CD4-positive, alpha-beta T cell treated with Interferon alpha-2 for 1 hour (primary cell): ENCODE data around the gene ADAD2.

ENCODE experiments used
- DNase-seq, 2 donors: peaks; one replicate each; pipeline ENCODE4 v3.0.0-alpha.2; 2020 to 2022

The ADAD2 gene

DNA sequence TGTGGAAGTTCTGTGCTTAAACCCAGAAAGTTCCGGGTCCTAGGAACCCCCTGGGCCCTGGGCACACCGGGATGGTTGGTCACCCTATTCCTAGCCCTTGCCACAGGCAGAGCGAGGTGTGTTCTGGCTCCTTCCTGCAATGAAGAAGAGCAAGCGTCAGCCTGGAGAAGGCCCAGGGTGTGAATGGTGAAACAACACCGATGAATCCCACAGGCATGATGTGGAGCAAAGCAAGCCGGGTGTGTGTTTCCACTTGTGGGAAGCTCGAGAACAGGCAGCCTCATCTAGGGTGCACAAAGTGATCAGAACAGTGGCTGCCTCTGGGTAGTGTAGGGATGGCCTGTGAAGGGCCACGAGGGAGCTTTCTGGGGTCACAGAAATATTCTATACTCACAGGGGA is 35.1 kb downstream of the ADAD2 start:
- no peak for DNase-seq

DNA sequence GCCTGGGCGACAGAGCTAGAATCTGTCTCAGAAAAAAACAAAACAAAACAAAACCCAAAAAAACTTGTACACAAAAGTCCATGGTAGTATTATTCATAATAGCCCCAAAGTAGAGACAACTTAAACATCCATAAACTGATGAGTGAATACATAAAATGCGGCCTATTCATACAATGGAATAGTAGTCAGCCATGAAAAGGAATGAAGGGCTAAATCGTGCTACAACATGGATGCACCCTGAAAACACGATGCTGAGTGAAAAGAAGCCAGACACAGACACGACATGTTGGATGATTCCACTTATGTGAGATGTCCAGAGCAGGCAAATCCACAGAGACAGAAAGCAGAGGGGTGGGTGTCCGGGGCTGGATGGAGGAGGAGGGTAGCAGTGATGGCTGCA is 36.6 kb downstream of the ADAD2 start:
- no peak for DNase-seq

DNA sequence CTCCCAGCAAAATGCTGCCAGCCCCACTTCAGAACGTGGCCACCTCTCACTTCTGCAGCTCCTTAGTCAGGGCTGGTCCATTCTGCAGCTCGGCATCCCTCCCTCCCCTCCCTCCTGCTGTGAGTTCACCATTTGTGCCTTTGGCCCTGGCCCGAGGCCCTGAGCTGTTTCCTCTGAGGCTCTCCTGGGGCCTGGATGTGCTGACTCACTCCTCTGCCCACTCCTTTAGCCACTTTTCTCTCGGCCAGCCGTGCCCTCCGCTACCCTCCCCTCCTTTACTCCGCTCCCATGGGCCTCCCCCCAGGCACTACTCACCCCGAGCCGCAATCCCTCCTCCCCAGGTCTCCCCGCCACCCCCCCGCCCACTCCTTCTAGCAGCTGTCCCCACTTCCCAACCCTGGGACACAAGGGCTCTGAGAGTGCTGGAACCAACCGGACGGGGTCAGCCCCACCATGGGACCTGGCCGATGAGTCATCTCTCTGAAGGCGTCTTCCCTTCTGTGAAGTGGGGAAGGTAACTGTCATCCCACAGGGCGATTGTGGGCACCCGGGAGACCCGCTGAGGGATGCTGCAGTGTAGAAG is 37.4 kb downstream of the ADAD2 start:
- DNase-seq, result no peak

DNA sequence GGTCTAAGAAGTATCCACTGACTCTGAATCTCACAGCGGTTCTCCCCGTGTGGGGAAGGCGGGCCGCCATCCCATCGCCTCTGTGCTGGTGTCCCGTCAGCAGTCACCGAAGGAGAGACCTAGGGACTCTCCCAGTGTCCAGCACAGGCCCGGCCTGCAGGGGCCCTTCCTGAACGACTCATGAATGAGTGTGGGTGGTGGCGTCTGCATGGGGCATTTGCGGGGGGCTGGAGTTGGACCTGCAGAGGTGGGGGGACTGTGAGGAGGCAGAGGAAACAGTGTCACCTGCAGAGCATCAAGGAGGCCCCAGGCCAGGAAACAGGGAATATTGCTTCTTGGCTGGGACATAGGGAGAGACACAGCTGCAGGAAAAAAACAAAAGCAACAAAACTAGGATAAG is 38.5 kb downstream of the ADAD2 start:
- no peak for DNase-seq

DNA sequence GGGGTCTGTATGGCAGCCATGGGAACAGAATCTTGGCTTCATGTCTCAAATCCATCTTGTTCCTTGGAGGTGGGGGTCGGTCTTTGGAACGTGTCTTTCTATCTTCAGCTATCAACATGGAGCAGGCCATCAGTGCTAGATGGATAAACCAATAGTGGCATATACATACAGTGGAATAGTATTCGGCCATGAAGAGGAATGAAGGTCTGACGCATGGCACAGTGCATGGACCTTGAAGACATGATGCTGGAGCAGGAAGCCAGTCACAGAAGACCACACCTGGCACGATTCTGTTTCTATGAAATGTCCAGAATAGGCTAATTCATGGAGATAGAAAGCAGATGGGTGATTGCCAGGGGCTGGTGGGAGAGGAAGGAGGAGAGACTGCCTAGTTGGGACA is 41.1 kb downstream of the ADAD2 start:
- no peak for DNase-seq

DNA sequence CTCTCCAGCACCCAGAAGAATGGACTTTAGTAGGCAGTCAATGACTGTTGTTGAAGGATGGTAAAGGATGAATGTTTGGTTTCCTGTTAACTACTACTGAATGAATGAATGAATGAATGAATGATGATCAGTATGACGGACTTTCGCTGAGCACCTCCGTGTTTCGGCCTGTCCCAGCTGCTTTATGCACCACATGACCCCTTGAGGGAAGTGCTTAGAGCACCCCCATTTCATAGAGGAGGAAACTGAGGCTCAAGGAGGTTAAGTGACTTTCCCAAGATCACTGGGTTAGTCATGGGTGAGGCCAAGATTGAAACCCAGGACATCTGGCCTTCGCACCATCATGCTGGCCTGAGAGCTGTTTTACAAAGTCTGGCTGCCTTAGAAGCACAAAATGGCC is 42.0 kb downstream of the ADAD2 start:
- no peak for DNase-seq

DNA sequence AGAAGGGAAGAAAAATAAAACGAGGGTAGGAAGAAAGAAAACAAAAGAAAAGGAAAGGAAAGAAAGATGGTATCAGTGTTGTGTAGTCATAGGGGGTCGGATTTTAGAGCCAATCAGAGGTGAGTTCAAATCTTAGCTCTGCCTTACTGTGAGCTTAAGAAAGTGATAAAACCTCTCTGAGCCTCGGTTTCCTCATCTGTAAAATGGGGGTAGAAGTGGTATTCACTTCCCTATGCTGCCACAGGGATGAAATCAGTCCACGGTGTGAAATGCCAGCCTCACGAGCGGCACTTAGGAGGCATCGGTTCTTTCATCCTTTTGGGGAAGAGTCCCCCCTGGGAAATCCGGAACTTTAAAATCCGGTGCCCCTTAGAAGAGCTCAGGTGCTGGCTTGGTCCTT is 42.8 kb downstream of the ADAD2 start:
- DNase-seq, result no peak

DNA sequence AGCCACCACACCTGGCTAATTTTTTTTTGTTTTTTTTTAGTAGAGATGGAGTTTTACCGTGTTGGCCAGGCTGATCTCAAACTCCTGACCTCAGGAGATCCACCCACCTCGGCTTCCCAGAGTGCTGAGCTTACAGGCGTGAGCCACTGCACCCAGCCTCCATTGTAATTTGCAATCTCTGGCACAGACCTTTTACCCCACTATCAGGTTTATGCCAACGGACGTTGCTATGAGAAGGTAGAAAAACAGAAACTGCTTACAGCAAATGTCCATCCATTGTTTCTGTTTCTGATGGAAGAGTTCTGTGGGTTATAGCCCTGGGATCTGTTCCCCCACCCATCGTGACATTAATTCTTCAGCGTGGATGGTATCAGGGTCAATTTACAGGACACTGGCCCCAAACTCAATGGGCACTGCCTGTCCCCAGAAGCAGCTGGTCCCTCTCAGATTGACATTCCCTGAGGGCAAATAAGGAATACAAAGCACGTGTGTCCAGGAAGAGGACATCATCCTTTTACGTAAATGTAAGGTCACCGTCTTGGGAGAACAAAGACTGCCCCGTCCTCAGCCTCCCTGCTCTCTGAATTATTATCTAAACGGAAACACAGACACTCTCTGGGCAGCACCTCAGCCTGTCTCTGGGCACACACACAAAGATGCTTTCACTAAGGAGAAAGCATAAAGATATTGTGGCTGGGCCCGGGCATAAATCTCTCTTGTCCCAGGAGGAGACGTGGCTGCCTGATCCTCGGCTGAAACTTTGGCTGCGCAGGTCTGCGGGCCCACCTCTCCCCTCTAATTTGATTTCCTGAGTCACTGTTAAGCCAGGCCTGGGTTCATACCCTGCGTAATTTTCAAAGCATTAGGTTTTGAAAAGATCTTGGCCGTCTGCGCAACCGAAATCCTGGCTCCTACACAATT is 43.6 kb downstream of the ADAD2 start:
- no peak for DNase-seq

DNA sequence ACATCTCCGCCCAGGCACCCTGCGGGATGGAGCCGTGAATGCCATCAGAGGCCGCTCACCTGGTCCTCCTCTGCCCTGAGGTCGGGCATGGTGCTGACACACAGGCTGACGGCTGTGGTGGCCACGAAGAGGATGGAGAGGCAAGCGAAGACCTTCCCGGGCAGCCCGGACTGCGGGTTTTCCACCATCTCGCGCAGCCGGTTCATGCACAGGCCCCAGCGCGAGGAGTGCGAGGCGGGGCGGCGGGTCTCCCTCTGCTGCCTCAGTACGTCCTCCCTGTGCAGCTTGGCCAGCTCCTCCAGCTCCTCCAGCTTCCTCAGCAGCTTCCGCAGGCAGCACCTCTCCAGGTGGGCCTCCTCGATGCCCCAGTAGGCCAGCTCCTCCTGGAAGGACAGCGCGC is 45.7 kb downstream of the ADAD2 start:
- no peak for DNase-seq

DNA sequence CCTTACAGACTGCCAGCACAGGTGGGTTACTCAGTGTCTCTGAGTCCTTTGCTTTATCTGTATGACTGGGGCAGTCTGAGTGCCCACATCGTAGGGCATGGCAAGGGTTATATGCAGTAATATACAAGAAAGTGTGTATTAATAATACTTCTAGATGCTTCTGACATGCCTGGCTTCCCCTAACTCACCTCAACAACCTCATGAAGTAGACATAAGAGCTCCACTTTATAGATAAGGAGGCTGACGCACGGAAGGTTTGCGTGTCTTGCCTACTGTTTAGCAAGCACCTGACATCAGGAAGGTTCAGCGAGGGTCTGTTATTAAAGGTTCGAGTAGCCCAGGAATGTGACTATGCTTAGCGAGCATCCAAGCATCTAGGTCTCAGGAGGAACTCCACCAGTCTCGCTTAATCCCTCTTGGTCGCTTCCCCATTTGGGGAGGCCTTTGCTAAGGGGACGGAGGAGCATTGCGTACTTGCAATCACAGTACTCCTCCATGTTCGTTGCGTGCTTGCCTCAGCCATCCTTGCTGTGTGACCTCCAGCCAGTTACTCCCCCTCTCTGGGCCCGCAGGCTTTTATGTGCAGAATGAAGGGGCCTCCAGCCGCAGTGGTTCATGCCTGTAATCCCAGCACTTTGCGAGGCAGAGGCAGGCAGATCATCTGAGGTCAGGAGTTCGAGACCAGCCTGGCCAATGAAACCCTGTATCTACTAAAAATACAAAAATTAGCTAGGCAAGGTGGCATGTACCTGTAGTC is 47.2 kb downstream of the ADAD2 start:
- no peak for DNase-seq

DNA sequence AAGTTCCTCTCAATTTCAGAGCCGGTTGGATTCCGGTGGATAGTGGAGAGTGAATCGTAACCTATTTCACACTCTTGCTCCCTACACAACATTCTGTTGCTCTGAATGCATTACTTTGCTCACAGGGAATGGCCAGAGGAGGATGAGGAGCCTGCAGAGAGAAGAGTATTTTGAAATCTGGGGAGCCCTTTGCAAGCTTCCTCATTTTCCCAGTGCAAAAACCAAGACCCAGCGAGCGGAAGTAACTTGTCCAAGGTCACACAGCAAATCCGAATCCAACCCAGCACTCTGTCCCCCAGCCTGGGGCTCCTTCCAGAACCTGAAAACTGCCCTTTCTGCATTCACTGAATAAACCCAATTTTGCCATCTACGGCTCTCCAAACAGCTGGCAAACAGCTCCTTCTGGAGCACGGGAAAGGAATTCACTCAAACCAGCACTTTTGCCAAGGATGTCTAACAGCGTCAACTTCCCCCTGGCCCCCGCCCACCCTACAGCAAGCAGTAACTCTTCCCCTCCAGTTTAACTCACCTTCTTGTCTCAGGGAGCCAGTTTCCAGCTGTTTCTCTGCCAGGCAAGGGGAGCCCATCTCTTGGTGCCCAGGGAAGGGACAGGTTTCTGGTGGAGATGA is 48.3 kb downstream of the ADAD2 start:
- no peak for DNase-seq

DNA sequence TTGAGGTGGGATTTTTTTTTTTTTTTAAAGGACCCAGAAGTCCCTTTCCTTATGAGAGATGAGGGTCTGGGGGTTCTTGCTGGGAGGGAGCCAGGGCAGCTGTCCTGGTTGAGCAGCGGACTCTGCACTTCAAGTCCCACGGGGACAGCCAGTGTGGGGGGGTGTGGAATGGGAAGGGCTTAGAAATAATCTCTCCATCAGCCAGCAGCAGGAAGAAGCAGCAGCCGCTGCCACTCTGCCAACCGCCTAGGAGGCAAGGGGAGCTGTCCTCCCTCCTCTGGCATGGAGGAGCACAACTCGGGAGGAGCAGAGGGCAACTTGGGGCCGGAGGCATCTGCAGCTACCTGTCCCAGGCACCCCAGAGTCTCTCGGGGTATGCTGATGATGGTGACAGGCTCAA is 49.0 kb downstream of the ADAD2 start, which contains the start of gene KCNG4:
Gene KCNG4 (minus strand): TSS at position 104 of the 400 bp plus-strand sequence. CDS start 2,527 bp downstream, outside the sequence.
- no peak for DNase-seq

DNA sequence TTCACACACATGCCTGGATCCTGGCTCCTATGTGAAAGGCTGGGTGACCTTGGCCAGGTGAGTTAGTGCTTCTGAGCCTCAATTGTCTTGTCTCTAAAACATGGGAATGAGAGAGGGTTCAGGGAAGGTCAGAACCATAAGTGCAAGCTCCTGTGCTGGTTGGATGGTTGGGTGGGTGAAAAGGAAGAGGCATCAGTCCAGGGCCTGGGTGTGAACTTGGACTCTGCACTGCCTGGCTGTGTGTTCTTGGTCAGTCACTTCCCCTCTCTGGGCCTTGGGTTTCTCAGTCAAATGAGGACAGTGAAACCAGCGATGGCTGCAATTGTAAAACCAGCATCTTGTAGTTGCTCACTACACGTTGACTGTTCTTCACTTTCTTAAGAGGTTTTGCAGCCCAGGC is 49.5 kb downstream of the ADAD2 start:
- DNase-seq, result no peak

DNA sequence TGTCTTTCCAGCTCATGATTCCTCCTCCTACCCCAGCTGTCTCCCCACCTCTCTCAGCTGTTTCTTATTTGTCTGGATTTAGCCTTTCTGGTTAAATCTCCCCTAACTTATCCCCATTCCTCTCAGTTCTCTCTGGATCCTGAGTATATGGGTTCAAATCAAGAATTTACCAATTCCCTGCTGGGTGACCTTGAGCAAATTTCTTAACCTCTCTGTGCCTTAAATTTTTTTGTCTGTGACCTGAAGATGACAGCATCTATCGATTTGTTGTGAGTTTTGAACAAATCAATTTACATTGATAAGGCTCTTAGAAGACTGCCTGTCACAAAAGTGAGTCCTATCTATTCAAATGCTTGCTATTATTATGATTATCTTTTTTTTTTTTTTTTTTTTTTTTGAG is 50.8 kb downstream of the ADAD2 start:
- no peak for DNase-seq

DNA sequence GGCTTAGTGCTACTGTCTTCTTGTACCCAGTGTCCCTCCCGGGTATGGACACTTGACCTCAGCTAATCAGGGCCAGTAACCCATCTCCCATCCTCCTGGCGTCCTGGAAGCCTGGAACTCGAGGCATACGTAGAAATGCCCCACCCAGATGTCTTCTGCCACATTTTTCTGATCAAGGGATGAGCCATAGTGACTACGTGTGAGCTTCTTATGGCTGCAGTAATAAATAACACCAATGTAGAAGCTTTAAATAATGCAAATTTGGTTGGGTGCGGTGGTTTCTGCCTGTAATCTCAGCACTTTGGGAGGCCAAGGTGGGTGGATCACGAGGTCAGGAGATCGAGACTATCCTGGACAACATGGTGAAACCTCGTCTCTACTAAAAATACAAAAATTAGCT is 51.9 kb downstream of the ADAD2 start:
- no peak for DNase-seq

DNA sequence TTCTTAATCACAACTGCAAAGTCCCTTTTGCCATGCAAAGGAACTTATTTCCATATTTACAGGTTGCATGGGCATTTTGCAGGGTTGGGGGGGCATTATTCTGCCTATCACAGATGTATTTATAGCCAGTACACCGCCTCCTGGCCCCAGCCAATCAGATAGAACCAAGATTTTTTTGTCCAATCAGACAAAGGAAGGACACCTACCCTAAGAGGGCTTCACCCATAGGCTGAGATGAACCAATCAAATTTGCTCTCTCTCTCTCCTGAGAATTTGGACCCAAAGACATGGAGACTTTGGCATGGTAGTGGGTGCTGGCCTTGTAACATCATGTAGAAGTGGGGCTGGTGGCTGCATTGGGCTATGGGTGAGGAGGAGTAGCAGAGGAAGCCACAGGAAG is 52.8 kb downstream of the ADAD2 start:
- no peak for DNase-seq

DNA sequence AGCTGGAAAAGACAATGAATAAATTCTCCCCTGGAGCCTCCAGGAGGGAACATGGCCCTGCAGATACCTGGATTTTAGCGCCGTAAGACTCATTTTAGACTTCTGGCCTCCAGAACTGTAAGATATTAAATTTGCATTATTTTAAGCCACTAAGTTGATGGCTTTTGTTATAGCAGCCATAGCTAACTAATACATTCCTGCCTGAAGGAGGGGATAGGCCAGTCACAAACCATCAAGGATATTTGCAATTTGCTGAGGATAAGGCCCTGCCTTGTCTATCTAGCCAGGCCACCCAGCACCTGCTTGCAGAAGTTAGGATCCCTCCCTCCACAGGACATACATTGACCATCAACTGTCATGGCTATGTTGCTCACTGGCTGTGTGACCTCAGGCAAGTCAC is 53.8 kb downstream of the ADAD2 start:
- no peak for DNase-seq

DNA sequence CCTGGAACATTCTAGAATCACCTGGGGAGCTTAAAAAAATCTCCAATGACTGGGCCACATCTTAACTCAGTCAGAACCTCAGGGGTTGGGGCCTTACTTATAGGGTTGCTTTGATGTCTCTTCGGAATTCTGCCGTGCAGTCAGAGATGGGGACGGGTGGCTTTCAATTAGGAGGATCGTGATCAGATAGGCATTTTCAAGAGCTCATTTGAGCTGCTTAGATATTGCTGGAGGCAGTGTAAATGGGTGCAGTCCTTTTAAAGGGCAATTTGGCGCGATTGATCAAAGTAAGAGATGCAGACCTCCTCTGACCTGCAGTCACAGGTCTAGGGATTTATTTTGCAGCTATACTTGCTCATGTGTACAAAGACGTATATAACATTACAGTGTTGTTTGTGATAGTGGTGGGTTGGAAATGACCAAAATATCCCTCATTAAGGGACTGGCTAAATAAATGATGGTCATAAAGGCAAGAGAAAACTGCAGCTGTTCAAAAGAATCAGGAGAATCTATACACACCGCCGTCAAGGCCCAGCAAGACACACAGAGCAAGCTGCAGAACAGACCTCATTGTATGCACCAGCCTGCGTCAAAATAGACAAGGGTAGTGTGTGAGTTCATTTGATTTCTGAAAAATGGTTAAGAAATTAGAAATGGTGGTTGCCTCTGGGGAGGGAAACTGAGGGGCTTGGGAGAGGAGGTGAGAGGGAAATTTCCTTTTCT is 55.2 kb downstream of the ADAD2 start:
- DNase-seq, result no peak

DNA sequence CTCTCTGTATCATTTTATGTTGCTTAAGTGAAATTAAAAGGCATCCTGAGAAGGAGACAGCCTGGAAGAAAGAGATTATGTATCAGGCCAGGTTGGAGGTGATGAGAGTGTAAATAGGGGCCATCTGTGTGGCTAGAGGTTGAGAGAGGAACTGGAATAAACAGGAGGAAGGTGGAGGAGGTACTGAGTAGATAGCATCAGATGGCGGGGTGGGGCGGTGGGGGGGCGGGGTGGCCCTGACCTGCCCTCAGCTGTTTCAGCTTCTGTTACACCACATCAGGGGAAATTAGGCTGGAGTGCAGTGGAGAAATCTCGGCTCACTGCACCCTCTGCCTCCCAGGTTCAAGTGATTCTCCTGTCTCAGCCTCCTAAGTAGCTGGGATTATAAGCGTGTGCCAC is 55.7 kb downstream of the ADAD2 start:
- no peak for DNase-seq
